ENCODE results near the gene INSRR.

- TF ChIP-seq CTCF (IDR thresholded peaks at IDR 0.05) (no peak), POLR2A (IDR thresholded peaks at IDR 0.05) (no peak)
Observed at GRCh38 chr1:156809281-156809680, 49.6 kb downstream of the INSRR start.

Measured in body of pancreas (tissue), 4 donors.